MCF 10A (cell line): Measurements from ENCODE around the gene NUP88. TPM values are rescaled to one million over a fixed set of nuclear protein-coding genes. Genes with fewer than 3 reads are reported as not detected.

ENCODE experiments used
- BruUV-seq: library from RNA; stranded (reverse); fragments of 400-500 nt; replicated peaks from 2 replicates; lab custom pipeline; 2021; lab: Mats Ljungman, UMichigan
- CTCF ChIA-PET: fragments of 300-600 bp; sonication (Branson Sonifier 250); formaldehyde crosslinking; extraction: SDS; loops from one replicate; lab custom pipeline; 2021; ENCODE audit warnings: antibody characterized with exemption, inconsistent platforms; lab: Yijun Ruan, JAX
- POLR2A ChIA-PET: fragments of 300-600, 350-650 bp; sonication (Branson Sonifier 250); formaldehyde crosslinking; extraction: SDS; loops from one replicate; lab custom pipeline; 2020; ENCODE audit warnings: antibody characterized with exemption, inconsistent platforms; lab: Yijun Ruan, JAX
- DNase-seq: peaks from one replicate; pipeline ENCODE4 v3.0.0-alpha.2; 2018; ENCODE audit not compliant: unreplicated experiment
- H3K27ac Mint-ChIP-seq: one replicate; pipeline ENCODE4 v1.8.0; 2022; ENCODE audit warnings: mild to moderate bottlenecking, low read depth, mixed read lengths; ENCODE audit not compliant: unreplicated experiment
- H3K27me3 Mint-ChIP-seq: one replicate; pipeline ENCODE4 v1.8.0; 2022; ENCODE audit warnings: mixed read lengths; ENCODE audit not compliant: insufficient read depth, unreplicated experiment
- H3K36me3 Mint-ChIP-seq: one replicate; pipeline ENCODE4 v1.8.0; 2022; ENCODE audit warnings: mild to moderate bottlenecking, moderate library complexity, mixed read lengths; ENCODE audit not compliant: insufficient read depth, unreplicated experiment
- H3K4me1 Mint-ChIP-seq: one replicate; pipeline ENCODE4 v1.8.0; 2022; ENCODE audit warnings: mixed read lengths; ENCODE audit not compliant: insufficient read depth, unreplicated experiment
- H3K4me3 Mint-ChIP-seq: one replicate; pipeline ENCODE4 v1.8.0; 2022; ENCODE audit warnings: mild to moderate bottlenecking, moderate library complexity, mixed read lengths; ENCODE audit not compliant: unreplicated experiment
- H3K9me3 Mint-ChIP-seq: one replicate; pipeline ENCODE4 v1.8.0; 2022; ENCODE audit warnings: mixed read lengths; ENCODE audit not compliant: unreplicated experiment
- CTCF ChIP-seq: fragments of 200-600 bp; IDR thresholded peaks from one replicate; pipeline ENCODE4 v1.8.0; 2022; ENCODE audit warnings: antibody characterized with exemption, mild to moderate bottlenecking; ENCODE audit not compliant: unreplicated experiment
- intact Hi-C: fragments of 100-400 bp; cut with micrococcal nuclease; formaldehyde crosslinking; loops from 2 replicates; pipeline ENCODE4 v1.14.1; 2022
- total RNA-seq: library from RNA; stranded (reverse); gene quantifications from 2 replicates; pipeline ENCODE4 v1.2.3, GENCODE V29; 2022

NUP88 gene
- total RNA-seq, 1 experiment from 2014 or later: 89.2 TPM

GRCh38 chr17:5379351-5380107, 39.9 kb downstream of the NUP88 start:
- ChIA-PET CTCF (interaction anchor here (0.6 to 1.5 kb wide), 2 partner anchors 51 to 60 kb away, joined by 3 read pairs; partner anchors contain the start of gene C1QBP), POLR2A (interaction anchor here (0.8 to 1.4 kb wide), 3 partner anchors 11 to 34 kb away, joined by 3 to 5 read pairs (median 3); no protein-coding TSS in a partner anchor)
- intact Hi-C loops: no loop called here
- H3K27ac Mint-ChIP-seq: no peak overlapping the region
- no peak for TF ChIP-seq CTCF
- H3K4me3 Mint-ChIP-seq: no peak overlapping the region
- H3K27me3 Mint-ChIP-seq: no peaks in the 10 kb centered on the region
- DNase-seq: no peak
- H3K9me3 Mint-ChIP-seq: no peaks in the 10 kb centered on the region
- H3K4me1 Mint-ChIP-seq: peaks cover 6% of the 10 kb centered on the region
- peaks cover 93% of the 10 kb centered on the region for H3K36me3 Mint-ChIP-seq
- no TSS peak for BruUV-seq

- CTCF ChIA-PET: no interaction called here
- H3K4me3 Mint-ChIP-seq: no peak overlapping the region
- peaks cover 6% of the 10 kb centered on the region for H3K4me1 Mint-ChIP-seq
- DNase-seq: no peak
- TF ChIP-seq CTCF: no peak
- H3K36me3 Mint-ChIP-seq: peaks cover 92% of the 10 kb centered on the region
- POLR2A ChIA-PET: interaction anchor here (0.8 to 2.6 kb wide), 2 partner anchors 8 to 14 kb away, joined by 3 to 10 read pairs; no protein-coding TSS in a partner anchor
- H3K27ac Mint-ChIP-seq: peak overlapping the region; percentile 16
- no peaks in the 10 kb centered on the region for H3K9me3 Mint-ChIP-seq
- intact Hi-C loops: no loop called here
- no TSS peak for BruUV-seq
- no peaks in the 10 kb centered on the region for H3K27me3 Mint-ChIP-seq
These were observed 40.8 kb downstream of the NUP88 start for GRCh38 chr17:5378566-5379207.

- no peak for DNase-seq
- Mint-ChIP-seq H3K27me3 (no peaks in the 10 kb centered on the region), H3K9me3 (no peaks in the 10 kb centered on the region), H3K4me3 (no peak overlapping the region), H3K27ac (peak overlapping the region; percentile 11), H3K4me1 (no peaks in the 10 kb centered on the region), H3K36me3 (peaks cover 89% of the 10 kb centered on the region)
- no peak for TF ChIP-seq CTCF
- intact Hi-C loops: no loop called here
- POLR2A ChIA-PET: interaction anchor here (0.8 to 1.1 kb wide), 3 partner anchors 10 to 17 kb away, joined by 3 read pairs; no protein-coding TSS in a partner anchor
- no TSS peak for BruUV-seq
- CTCF ChIA-PET: no interaction called here
These were observed 46.4 kb downstream of the NUP88 start for GRCh38 chr17:5373112-5373511.

GRCh38 chr17:5370411-5370810, 49.1 kb downstream of the NUP88 start:
- intact Hi-C loops: no loop called here
- Mint-ChIP-seq H3K9me3 (no peaks in the 10 kb centered on the region), H3K27me3 (no peaks in the 10 kb centered on the region), H3K36me3 (peaks cover 86% of the 10 kb centered on the region), H3K4me3 (no peak overlapping the region), H3K4me1 (peaks cover 8% of the 10 kb centered on the region), H3K27ac (peak overlapping the region; percentile 33)
- ChIA-PET CTCF (no interaction called here), POLR2A (interaction anchor here (1.6 kb wide), 1 partner anchor 49 kb away, joined by 4 read pairs; the partner anchor contains the start of gene NUP88)
- BruUV-seq: no TSS peak
- no peak for DNase-seq
- no peak for TF ChIP-seq CTCF
